NB4 (cell line): ENCODE results near the gene TRABD2B.

Experiments used
- DNase-seq: peaks from one replicate; pipeline ENCODE4 v3.0.0; 2010; ENCODE audit warnings: low read depth
- H3K4me3 ChIP-seq: one replicate; pipeline ENCODE4 v1.5.1; 2011; ENCODE audit warnings: mild to moderate bottlenecking, low read depth, low read length, moderate library complexity
- MYC ChIP-seq: IDR thresholded peaks from 2 replicates; pipeline ENCODE4 v1.6.1; 2011; ENCODE audit warnings: low read depth, low read length
- POLR2A ChIP-seq: IDR thresholded peaks from 2 replicates; pipeline ENCODE4 v1.6.1; 2011; ENCODE audit warnings: mild to moderate bottlenecking; ENCODE audit not compliant: insufficient read length; ENCODE audit errors: extremely low read depth
- TF ChIP-seq, protein P1 (sequence below): IDR thresholded peaks from one replicate; pipeline ENCODE4 v1.5.1; 2012; ENCODE audit warnings: low read depth, low read length
- TF ChIP-seq, protein P2 (sequence below): IDR thresholded peaks from 2 replicates; pipeline ENCODE4 v1.6.1; 2011; ENCODE audit warnings: low read depth, low read length

The TRABD2B gene

DNA sequence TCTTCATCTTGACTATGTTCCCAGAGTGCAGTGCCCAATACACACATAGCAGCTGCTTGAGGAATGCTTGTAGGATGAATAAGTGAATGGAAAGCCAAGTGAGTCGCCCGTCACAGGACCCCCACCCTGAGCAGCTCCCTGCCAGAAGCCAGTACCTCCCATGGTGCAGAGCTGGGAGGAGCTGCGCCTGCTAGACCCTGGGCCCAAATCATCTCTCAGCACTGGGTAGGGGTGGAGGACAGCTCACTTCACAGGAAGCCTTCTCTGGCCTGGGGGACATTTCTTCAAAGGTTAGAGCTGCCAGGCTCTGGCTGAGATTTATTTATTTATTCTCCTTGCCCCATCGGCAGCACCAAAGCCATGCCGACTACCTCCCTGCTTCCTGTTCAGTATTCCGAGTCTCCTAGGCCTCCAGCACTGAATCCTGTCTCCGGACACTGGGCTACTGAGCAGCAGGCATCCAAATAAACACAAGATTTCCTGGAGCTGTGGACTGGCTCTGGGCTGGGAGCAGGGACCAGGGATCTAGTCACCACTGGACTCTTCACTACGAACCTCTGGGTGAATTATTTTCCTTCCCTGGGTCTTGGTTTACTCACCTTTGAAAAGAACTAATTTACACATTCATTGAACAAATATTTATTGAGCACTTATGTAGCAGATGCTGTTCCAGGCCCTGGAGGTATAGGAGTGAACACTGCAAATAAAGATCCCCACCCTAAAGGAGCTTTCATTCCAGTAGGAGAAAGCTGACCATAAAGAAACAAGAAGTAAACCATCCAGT is 187.7 kb downstream of the TRABD2B start:
- DNase-seq = no peak
- TF ChIP-seq POLR2A (no peak), MYC (no peak)
- TF ChIP-seq, protein P1, sequence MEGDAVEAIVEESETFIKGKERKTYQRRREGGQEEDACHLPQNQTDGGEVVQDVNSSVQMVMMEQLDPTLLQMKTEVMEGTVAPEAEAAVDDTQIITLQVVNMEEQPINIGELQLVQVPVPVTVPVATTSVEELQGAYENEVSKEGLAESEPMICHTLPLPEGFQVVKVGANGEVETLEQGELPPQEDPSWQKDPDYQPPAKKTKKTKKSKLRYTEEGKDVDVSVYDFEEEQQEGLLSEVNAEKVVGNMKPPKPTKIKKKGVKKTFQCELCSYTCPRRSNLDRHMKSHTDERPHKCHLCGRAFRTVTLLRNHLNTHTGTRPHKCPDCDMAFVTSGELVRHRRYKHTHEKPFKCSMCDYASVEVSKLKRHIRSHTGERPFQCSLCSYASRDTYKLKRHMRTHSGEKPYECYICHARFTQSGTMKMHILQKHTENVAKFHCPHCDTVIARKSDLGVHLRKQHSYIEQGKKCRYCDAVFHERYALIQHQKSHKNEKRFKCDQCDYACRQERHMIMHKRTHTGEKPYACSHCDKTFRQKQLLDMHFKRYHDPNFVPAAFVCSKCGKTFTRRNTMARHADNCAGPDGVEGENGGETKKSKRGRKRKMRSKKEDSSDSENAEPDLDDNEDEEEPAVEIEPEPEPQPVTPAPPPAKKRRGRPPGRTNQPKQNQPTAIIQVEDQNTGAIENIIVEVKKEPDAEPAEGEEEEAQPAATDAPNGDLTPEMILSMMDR = no peak
- TF ChIP-seq, protein P2, sequence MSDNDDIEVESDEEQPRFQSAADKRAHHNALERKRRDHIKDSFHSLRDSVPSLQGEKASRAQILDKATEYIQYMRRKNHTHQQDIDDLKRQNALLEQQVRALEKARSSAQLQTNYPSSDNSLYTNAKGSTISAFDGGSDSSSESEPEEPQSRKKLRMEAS = no peak
- H3K4me3 ChIP-seq = no peak overlapping the region

DNA sequence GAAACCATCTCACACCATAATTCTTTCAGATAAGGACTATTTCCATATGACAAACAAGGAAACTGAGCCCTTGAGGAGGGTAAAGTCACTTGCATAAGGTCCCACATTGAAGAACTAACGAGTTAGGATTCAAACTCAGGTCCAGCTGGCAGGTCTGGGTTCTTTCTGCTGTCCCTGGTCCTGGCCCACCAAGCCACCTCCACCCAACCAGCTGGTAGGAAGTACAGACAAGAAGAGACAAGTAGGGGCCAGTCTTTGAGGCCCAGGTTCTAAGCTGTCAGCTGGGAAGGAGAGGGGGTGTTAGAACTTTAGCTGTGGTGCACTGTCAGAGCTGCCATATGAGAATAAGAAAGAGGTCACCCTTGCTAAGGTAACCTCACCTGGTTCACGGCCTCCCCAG is 188.6 kb downstream of the TRABD2B start:
- H3K4me3 ChIP-seq = no peak overlapping the region
- TF ChIP-seq MYC = no peak
- TF ChIP-seq, protein P2 = no peak
- no peak for TF ChIP-seq POLR2A
- TF ChIP-seq, protein P1 = no peak
- DNase-seq = no peak

DNA sequence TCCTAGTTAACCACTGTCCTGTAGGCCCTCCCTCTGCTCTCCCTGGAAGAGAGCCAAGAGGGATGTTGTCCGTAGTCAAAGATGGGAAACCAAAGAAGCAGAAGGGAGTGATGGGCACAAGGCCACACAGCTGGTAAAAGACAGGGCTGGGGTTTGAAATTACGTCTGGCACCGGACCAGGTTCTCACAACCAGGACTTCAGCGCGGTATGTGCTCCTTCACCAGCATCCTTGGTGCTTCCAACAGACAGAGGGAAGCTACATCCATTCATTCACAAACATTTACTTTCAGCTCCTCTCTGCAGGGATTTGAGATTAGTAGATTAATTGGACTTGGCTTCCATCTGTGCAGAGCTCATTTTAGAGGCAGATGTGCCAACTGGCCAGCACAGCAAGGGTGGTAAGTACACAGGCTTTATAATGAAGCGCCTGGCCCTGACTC is 191.2 kb downstream of the TRABD2B start:
- TF ChIP-seq, protein P1 = no peak
- no peak for TF ChIP-seq POLR2A
- no peak for TF ChIP-seq MYC
- TF ChIP-seq, protein P2 = no peak
- no peak overlapping the region for H3K4me3 ChIP-seq
- no peak for DNase-seq

DNA sequence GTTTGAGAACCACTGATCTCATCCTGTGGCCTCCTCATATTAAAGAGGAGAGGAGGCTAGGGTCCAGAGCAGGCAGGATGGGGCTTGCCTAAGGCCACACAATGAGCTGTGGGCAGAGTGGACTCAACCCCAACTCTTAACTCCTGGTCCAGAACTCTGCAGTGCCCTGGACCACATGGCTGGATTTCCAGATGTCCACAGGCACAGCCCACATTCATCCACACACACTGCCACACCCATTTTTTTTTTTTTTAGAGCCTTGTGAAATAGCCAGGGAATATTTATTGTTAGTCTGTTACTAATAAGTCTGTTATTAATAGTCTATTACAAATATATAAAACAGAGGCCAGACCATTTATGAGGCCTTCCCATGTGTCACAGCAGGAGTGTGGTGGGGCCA is 192.2 kb downstream of the TRABD2B start:
- H3K4me3 ChIP-seq = no peak overlapping the region
- no peak for DNase-seq
- no peak for TF ChIP-seq MYC
- TF ChIP-seq POLR2A = no peak
- TF ChIP-seq, protein P1 = no peak
- TF ChIP-seq, protein P2 = no peak

DNA sequence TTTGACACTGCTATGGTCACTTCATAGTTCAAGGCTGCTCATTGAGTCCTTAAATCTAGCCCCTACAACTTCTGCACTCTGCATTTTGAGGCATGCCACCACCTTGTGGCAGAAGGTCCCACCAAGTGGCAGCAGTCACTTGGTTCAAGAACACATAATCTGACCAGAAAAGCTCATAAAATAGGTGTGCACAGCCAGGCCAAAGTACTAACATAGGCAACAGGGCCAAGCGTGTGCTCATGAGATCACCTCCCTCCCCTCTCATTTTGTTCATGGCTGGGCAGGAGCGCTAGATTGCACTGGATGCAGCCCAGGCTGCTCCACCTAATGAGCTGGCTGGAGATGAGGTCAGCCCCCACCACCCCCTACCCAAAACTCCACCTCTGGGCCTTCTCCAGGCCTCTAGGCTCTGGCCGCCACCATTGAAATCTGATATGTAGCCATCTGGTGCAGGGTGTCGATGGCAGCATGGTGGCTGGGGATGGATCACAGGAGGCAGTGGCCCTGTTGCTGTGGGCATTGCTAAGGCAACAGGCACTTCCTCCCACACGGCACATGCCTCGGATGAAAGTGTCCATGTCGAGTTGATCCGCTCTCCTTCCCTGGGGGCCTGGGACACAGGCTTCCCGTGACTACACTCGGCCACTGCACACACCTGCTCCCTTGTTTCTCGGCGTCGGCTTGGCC is 193.2 kb downstream of the TRABD2B start:
- TF ChIP-seq, protein P2 = no peak
- TF ChIP-seq POLR2A = no peak
- TF ChIP-seq, protein P1 = no peak
- TF ChIP-seq MYC = no peak
- DNase-seq = no peak
- H3K4me3 ChIP-seq = no peak overlapping the region
